ENCODE data around the gene WRAP73.

DNA sequence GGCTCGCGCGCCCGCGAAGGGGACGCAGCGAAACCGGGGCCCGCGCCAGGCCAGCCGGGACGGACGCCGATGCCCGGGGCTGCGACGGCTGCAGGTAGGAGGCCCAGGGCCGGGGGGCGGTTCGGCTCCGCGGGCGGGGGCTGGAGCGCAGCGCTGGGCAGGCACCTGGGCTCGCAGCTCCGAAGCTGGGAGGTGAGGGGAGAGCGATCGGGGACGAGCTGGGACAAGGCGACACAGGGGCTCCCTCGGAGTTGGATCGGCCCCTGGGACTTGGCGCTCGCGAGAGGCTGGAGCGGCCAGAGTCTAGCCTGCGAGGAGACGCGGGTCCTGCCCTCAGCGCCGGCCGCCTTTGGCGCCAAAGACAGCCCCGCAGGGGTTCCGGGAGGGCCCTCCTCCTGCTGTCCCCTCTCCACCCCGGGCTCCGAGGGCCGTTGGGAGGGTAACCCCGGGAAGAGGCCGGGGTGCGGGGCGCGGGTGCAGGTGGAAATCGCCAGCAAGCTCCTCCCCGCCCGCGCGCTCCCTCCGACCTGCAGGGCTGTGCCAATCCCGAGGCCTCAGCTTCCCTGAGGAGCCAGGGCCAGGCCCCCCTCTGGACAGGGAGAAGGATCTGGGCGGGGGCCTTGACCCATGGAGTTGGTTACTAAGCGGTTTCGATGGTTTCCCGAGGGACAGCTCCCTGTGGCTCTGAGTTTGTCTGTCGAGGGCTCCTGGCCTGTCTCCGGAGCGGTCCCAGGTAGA is 2.8 kb upstream of the WRAP73 start:
- TF ChIP-seq, protein P1, sequence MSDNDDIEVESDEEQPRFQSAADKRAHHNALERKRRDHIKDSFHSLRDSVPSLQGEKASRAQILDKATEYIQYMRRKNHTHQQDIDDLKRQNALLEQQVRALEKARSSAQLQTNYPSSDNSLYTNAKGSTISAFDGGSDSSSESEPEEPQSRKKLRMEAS (IDR thresholded peaks at IDR 0.05), result peak; percentile 24; the same call in 1 of the 2 replicates
- TF ChIP-seq, protein P2, sequence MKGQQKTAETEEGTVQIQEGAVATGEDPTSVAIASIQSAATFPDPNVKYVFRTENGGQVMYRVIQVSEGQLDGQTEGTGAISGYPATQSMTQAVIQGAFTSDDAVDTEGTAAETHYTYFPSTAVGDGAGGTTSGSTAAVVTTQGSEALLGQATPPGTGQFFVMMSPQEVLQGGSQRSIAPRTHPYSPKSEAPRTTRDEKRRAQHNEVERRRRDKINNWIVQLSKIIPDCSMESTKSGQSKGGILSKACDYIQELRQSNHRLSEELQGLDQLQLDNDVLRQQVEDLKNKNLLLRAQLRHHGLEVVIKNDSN (IDR thresholded peaks at IDR 0.05), result no peak
- TF ChIP-seq YY1 (IDR thresholded peaks at IDR 0.05; ENCODE audit: low read depth) (no peak), TAF1 (IDR thresholded peaks at IDR 0.05; ENCODE audit: low read depth) (peak; percentile 32; the same call in 1 of the 2 replicates), ZBTB7A (IDR thresholded peaks at IDR 0.05; ENCODE audit: low read depth) (no peak)

Measured in Ishikawa (cell line).